Nephron (organoid): ENCODE measurements around the gene CFAP43.

Experiments
- H3K27ac Mint-ChIP-seq, 3 experiments: 2 replicates each; pipeline ENCODE4 v1.8.0; 2020; ENCODE audit warnings: mixed read lengths in 3 of 3, mild to moderate bottlenecking in 2 of 3, moderate library complexity in 1 of 3
- H3K27me3 Mint-ChIP-seq: 2 replicates; pipeline ENCODE4 v1.8.0; 2021; ENCODE audit warnings: low read depth, mild to moderate bottlenecking, moderate library complexity, mixed read lengths
- H3K36me3 Mint-ChIP-seq: 2 replicates; pipeline ENCODE4 v1.8.0; 2020; ENCODE audit warnings: low read depth, mixed read lengths
- H3K4me1 Mint-ChIP-seq: 2 replicates; pipeline ENCODE4 v1.8.0; 2020; ENCODE audit warnings: mixed read lengths
- H3K4me3 Mint-ChIP-seq, 3 experiments: 2 replicates each; pipeline ENCODE4 v1.8.0; 2020; ENCODE audit warnings: mild to moderate bottlenecking in 3 of 3, mixed read lengths in 3 of 3, moderate library complexity in 2 of 3
- H3K9me3 Mint-ChIP-seq: 2 replicates; pipeline ENCODE4 v1.8.0; 2020; ENCODE audit warnings: mixed read lengths
- TF ChIP-seq, protein P1 (sequence below), 3 experiments: fragments of 200-600 bp; sonication (generic); IDR thresholded peaks; one replicate each; pipeline ENCODE4 v1.5.0; 2021; ENCODE audit warnings: antibody characterized with exemption in 3 of 3; ENCODE audit not compliant: unreplicated experiment in 3 of 3

Gene CFAP43

GRCh38 chr10:104128214-104128613 lies 104.0 kb downstream of the CFAP43 start:
- TF ChIP-seq, protein P1, sequence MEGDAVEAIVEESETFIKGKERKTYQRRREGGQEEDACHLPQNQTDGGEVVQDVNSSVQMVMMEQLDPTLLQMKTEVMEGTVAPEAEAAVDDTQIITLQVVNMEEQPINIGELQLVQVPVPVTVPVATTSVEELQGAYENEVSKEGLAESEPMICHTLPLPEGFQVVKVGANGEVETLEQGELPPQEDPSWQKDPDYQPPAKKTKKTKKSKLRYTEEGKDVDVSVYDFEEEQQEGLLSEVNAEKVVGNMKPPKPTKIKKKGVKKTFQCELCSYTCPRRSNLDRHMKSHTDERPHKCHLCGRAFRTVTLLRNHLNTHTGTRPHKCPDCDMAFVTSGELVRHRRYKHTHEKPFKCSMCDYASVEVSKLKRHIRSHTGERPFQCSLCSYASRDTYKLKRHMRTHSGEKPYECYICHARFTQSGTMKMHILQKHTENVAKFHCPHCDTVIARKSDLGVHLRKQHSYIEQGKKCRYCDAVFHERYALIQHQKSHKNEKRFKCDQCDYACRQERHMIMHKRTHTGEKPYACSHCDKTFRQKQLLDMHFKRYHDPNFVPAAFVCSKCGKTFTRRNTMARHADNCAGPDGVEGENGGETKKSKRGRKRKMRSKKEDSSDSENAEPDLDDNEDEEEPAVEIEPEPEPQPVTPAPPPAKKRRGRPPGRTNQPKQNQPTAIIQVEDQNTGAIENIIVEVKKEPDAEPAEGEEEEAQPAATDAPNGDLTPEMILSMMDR (IDR thresholded peaks at IDR 0.05; ENCODE audit: unreplicated experiment in 3 of 3) = no peak
- Mint-ChIP-seq H3K27ac (no peak overlapping the region), H3K4me1 (peaks cover 5% of the 10 kb centered on the region), H3K36me3 (peaks cover 3% of the 10 kb centered on the region), H3K9me3 (no peaks in the 10 kb centered on the region), H3K4me3 (no peak overlapping the region), H3K27me3 (no peaks in the 10 kb centered on the region)

- peaks cover 3% of the 10 kb centered on the region for H3K36me3 Mint-ChIP-seq
- no peaks in the 10 kb centered on the region for H3K9me3 Mint-ChIP-seq
- peaks cover 12% of the 10 kb centered on the region for H3K4me1 Mint-ChIP-seq
- TF ChIP-seq, protein P1 (IDR thresholded peaks at IDR 0.05; ENCODE audit: unreplicated experiment in 3 of 3) = peak in 1 of 3 experiments; percentile 8
- H3K27ac Mint-ChIP-seq = no peak overlapping the region
- no peak overlapping the region for H3K4me3 Mint-ChIP-seq
- H3K27me3 Mint-ChIP-seq = no peaks in the 10 kb centered on the region
Measured at GRCh38 chr10:104127411-104127810, 104.8 kb downstream of the CFAP43 start.

- peaks cover 31% of the 10 kb centered on the region for H3K4me1 Mint-ChIP-seq
- peak overlapping the region; percentile 50 to 97 (median 55) for H3K27ac Mint-ChIP-seq
- peak overlapping the region; percentile 93 to 97 (median 96) for H3K4me3 Mint-ChIP-seq
- peaks cover 3% of the 10 kb centered on the region for H3K36me3 Mint-ChIP-seq
- H3K9me3 Mint-ChIP-seq = no peaks in the 10 kb centered on the region
- TF ChIP-seq, protein P1 (IDR thresholded peaks at IDR 0.05; ENCODE audit: unreplicated experiment in 3 of 3) = peak; percentile 25 to 36 (median 33)
- no peaks in the 10 kb centered on the region for H3K27me3 Mint-ChIP-seq
Measured at GRCh38 chr10:104123397-104123796, 108.8 kb downstream of the CFAP43 start.

DNA sequence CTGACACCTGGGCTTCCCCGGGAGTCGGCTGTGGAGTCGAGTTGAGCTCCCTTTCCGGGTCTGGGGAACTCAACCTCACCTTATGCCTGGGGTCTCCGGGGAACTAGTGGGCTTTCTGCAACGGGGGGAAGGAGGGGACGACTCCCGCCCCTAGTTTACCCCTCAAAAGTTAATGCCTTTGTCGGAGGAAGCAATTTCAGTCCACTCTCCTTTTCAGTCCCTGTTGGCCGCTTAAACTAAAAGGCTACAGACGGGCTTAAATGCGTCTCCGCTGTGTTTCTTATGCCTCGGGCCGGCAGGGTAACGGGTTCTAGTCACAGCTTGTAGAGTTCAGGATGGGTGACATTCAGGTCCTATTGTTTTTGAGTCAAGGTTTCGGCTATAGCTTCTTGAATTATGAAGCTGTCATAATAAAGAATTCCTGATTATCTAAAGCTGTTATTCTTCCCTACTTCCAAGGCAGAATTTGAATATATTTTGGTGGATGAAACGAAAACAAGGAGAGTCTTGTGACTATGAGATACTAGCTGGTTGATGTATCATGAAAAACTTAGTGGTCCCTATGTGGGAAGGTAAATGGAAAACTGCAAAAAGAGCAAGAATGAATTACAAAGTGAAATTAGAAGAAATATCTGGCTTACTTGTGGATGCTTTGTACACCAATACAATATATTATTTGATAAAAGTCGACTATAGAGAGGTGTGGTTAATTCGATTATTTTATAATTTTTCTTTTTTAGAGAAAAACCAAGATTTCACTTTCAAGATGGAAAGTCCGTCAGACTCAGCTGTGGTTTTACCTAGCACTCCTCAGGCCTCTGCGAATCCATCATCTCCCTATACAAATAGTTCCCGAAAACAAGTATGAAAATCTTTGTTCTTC lies 109.7 kb downstream of the CFAP43 start:
- Mint-ChIP-seq H3K4me3 (peak overlapping the region; percentile 93 to 97 (median 96)), H3K4me1 (peaks cover 31% of the 10 kb centered on the region), H3K36me3 (peaks cover 3% of the 10 kb centered on the region), H3K27ac (peak overlapping the region; percentile 97 to 100 (median 100)), H3K9me3 (no peaks in the 10 kb centered on the region), H3K27me3 (no peaks in the 10 kb centered on the region)
- TF ChIP-seq, protein P1 (IDR thresholded peaks at IDR 0.05; ENCODE audit: unreplicated experiment in 3 of 3) = no peak

GRCh38 chr10:104121485-104122224 lies 110.5 kb downstream of the CFAP43 start, which contains the start of gene SFR1:
TSS of gene SFR1 (plus strand) at chr10:104122171. CDS start at chr10:104122184, 13 bp downstream.
- H3K4me1 Mint-ChIP-seq = peaks cover 31% of the 10 kb centered on the region
- TF ChIP-seq, protein P1 (IDR thresholded peaks at IDR 0.05; ENCODE audit: unreplicated experiment in 3 of 3) = peak; percentile 50 to 70 (median 53)
- no peaks in the 10 kb centered on the region for H3K9me3 Mint-ChIP-seq
- peak within 1 kb of the TSS; percentile 93 to 97 (median 96) for H3K4me3 Mint-ChIP-seq
- peaks cover 3% of the 10 kb centered on the region for H3K36me3 Mint-ChIP-seq
- H3K27ac Mint-ChIP-seq = peak within 1 kb of the TSS; percentile 97 to 100 (median 100)
- H3K27me3 Mint-ChIP-seq = peaks cover 3% of the 10 kb centered on the region
